Esophagus squamous epithelium (tissue), 4 donors: ENCODE results near the gene LGALS1.

Experiments
- POLR2A ChIP-seq, 4 donors: fragments of 450-650 bp; IDR thresholded peaks; one replicate each; pipeline ENCODE4 v1.6.1; 2017; ENCODE audit warnings: antibody characterized with exemption in 4 of 4, mild to moderate bottlenecking in 4 of 4, moderate library complexity in 3 of 4
- TF ChIP-seq, protein P1 (sequence below), 6 experiments: fragments of 450-650 bp in 4 of 6; fragments of 200-600 bp in 2 of 6; sonication (generic) in 2 of 6; IDR thresholded peaks; one replicate each; pipeline ENCODE4 v1.5.1; 2016 to 2019; ENCODE audit warnings: antibody characterized with exemption in 6 of 6, mild to moderate bottlenecking in 4 of 6, moderate library complexity in 4 of 6

DNA sequence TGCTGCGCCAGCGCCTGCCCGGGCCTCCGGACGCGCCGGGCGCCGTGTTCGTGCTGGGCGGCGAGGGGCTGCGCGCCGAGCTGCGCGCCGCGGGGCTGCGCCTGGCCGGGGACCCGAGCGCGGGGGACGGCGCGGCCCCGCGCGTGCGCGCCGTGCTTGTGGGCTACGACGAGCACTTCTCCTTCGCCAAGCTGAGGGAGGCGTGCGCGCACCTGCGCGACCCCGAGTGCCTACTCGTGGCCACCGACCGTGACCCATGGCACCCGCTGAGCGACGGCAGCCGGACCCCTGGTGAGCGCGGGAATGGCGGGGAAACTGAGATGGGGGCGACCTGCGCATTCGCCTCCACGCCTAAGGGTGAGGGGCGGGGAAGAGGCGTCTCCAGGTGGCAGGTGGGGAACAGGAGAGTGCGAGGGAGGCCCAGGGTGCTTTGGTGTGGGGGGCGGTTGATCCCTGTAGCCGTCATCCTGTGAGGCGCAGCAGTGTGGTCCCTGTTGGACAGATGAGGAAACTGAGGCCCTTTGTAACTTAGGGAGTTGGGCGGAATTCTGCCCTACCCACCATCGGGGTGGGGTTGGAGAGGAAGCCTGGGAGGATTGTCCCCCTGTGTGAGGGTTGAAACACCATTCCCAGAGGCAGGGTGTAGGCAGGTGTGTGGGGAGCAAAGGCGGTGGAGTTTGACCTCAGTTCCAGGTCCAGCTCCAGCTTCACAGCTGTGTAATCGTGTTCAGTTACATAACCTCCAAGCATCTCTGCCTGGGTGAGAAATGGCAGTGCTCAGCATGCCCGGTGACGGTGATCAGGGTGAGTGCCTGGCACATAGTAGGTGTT is 16.2 kb upstream of the LGALS1 start:
- TF ChIP-seq POLR2A (IDR thresholded peaks at IDR 0.05) = no peak
- TF ChIP-seq, protein P1, sequence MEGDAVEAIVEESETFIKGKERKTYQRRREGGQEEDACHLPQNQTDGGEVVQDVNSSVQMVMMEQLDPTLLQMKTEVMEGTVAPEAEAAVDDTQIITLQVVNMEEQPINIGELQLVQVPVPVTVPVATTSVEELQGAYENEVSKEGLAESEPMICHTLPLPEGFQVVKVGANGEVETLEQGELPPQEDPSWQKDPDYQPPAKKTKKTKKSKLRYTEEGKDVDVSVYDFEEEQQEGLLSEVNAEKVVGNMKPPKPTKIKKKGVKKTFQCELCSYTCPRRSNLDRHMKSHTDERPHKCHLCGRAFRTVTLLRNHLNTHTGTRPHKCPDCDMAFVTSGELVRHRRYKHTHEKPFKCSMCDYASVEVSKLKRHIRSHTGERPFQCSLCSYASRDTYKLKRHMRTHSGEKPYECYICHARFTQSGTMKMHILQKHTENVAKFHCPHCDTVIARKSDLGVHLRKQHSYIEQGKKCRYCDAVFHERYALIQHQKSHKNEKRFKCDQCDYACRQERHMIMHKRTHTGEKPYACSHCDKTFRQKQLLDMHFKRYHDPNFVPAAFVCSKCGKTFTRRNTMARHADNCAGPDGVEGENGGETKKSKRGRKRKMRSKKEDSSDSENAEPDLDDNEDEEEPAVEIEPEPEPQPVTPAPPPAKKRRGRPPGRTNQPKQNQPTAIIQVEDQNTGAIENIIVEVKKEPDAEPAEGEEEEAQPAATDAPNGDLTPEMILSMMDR (IDR thresholded peaks at IDR 0.05) = no peak
